Fibroblast of skin of scalp (primary cell): Measurements from ENCODE around the gene KLKB1. TPM values are rescaled to one million over a fixed set of nuclear protein-coding genes. Genes with fewer than 3 reads are reported as not detected.

ENCODE experiments used
- DNase-seq: peaks from one replicate; pipeline ENCODE4 v3.0.0-alpha.2; 2013
- polyA plus RNA-seq, 2 experiments: library from polyadenylated mRNA; unstranded; fragments of 120-200 nt; gene quantifications; one replicate each; pipeline ENCODE4 v1.2.1, GENCODE V29; 2013; ENCODE audit not compliant: insufficient read length in 2 of 2

Gene KLKB1
- polyA plus RNA-seq (2013, experiment 1 of 2; ENCODE audit: insufficient read length) = not detected
- 0.17 TPM for polyA plus RNA-seq (2013, experiment 2 of 2; ENCODE audit: insufficient read length)

DNA sequence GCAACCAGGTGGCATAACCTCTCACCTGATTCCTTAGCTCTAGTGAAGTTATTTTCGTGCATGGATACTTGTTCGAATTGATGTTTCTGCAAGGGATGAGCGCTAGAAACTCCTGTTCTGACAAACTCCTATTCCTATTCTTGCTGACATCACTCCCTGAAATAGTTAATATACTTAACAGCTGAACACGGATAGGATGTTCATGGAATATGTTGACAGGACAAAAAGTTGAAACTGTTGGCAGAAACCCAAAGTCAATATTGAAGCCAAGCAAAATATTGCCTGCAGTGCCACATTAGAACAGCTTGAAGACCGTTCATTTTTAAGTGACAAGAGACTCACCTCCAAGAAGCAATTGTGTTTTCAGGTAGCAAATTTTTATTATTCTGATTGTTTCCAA lies at the start of gene KLKB1:
KLKB1 (plus strand) TSS at position 287 of the 400 bp plus-strand sequence. CDS start 689 bp downstream, outside the sequence.
- peak; percentile 16 for DNase-seq

DNA sequence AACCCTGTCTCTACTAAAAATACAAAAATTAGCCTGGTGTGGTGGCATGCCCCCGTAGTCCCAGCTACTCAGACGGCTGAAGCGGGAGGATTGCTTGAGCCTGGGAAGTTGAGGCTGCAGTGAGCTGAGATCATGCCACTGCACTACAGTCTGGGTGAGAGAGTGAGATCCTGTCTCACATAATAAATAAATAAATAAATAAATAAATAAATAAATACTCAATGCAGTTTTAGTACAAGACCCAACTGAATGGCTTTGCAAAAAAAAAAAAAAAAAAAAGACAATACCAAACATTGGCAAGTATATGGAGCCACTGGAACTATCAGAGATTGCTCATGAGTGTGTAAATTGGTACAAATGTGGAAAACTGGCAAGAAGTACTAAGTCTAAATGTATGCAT lies 39.2 kb upstream of the KLKB1 start:
- no peak for DNase-seq

DNA sequence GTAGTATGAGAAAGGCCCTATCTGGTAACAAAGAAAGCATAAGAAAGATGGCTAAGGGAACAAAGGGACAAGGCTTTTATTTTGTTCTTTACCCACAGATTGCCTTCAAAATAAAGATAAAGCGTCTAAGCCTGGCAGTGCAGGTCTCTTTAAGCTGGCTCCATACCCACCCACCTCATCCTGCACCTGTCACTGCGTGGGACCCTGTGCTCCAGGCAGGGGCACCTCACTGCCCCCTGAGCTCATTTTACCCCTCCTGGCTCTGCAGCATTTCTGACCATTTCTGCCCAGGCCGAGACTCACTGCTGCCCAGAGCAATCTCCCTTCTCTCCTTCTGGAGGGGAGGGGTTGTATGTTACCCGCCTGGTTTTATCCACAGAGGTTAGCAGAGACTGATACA lies 37.7 kb upstream of the KLKB1 start:
- no peak for DNase-seq

DNA sequence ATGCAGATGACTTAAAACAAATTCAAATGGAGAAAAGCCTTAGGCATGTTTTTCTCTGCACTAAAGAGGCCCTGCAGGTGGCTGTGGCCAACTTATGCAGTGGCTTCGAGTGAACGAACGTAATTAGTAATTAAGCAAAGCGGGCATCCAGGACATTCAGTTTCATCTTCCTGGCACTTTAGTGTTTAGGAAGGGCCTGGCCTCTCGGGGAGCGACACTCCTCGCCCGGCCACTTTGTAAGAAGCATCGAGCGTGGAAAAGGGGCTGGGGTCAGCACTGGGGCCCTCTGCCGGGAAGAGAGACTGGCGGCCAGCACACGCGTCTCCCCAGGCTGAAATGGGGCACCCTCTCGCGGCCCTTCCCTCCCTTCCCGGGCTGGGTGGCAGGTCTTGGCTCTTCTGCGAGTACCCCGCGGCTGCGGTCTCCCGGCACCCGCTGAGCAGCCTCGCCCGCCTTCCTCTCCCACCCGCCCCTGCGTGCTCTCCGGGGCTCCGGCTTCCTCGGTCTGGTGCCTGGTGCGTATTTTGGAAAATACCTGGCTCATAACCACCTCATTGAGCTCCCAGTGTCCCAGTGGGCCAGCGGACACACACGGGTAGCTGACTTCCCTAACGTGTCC lies 36.6 kb upstream of the KLKB1 start:
- no peak for DNase-seq

DNA sequence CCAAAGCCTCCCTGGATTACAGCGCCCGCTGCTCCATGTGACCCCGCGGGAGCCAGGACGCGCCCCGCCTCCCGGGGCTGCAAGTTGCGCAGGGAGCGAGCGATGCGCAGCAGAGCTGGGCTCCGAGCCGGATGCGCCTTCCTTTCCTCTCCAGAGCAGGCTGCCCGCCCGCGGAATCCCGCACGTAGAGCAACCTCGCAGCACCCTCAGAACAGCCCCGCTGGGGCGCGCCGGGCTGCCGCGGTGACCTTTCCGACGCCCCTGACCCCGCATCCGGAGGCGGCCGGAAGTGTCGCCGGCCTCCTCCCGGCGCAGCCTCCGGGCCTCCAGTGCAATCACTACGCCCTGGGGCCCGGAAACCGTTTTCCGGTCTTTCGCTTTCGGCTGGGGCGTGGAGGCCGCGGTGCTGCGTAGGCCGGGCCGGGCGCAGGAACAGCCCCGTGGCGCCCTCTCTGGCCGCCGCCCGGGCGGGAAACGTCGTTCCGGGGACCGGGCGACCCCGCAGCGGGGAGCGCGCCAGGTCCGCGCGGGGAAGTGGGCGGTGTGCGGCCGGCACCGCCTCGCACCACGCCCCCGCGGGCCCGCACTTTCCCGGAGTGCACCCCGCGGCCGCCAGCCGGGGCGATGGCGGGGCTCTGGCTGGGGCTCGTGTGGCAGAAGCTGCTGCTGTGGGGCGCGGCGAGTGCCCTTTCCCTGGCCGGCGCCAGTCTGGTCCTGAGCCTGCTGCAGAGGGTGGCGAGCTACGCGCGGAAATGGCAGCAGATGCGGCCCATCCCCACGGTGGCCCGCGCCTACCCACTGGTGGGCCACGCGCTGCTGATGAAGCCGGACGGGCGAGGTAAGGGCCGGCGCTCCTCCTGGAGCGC lies 35.9 kb upstream of the KLKB1 start, which contains the start of gene CYP4V2:
CYP4V2 (plus strand) TSS at position 368 of the 866 bp plus-strand sequence; CDS start at position 625, 257 bp downstream.
- peak; percentile 82 for DNase-seq

DNA sequence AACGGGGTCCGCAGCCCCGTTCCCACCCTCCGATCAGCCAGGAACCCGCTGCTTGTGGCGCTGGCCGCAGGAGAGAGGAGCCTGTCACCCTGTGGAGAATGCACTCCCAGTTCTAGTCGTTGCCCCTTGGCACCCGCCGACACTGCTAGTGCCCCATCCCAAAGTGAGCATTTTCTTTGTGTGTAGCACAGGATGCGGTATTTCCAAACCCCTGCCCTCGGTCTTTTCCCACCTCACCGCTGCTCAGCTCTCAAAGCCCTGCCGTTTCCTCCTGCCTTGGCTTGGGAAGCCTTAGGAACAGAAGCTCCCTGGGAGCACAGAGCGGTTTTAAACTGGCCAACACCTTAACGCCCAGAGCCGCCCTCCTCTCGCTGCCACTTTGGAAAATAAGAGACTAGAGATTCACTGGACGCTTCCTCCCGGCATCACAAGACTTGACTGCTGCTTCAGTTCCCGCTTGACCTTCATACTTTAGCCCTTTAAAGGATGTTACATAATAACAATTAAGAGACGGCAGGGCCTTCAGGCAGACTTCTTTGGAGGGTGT lies 35.2 kb upstream of the KLKB1 start:
- peak; percentile 36 for DNase-seq

DNA sequence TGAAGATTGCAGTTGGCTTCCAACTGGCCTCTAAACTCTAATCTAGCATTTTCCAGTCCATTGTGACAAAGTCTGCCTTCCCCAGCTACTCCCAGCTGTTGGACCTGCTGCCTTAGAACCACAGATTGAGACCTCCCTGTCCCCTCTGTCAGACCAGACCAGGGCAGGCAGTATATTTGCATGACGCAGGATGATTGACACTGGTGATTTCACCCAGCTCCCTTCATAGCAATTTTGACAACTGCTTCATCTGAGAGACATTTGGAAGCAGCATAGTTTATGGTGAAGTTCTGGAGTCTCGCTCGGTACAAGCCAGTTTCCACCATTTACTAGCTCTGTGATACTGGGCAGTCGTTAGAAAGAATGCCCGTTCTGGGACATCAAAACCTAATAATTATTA lies 33.5 kb upstream of the KLKB1 start:
- DNase-seq = no peak

DNA sequence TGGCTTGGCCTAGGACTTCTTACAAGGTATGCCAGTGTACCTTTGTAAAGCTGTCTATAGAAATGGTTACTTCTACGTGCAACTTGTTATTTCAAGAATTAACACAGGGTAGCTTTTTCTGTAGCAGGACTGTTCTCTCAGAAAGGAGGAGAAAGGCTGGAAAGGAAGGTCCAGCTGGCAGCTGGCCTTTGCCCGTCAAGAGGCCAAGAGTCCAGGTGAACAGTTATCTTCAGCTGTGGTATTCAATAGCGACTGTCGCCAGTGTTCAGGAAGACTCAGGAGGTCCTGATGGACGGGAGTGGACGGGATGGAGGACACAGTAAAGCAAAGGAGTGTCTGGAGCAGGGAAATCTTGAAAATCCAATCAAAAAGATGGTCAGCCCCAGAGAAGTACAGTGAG lies 31.2 kb upstream of the KLKB1 start:
- no peak for DNase-seq

DNA sequence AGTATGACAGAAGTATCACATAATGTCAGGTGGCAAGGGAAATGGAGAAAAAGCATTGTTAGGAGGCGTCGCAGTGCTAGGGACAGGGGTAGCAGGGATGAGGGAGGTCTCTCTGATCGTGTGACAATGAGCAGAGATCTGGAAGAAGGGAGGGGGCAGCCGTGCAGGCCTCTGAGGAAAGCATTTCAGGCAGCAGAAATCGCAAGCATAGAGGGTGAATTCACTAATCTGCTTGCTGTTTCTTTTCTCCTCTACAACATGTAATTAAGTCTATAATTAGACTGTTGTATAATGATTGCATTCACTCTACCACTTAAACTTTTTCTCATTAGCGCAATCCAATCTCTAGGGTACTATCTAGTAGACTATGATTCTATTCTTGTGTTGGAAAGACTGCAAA lies 26.8 kb upstream of the KLKB1 start:
- no peak for DNase-seq

DNA sequence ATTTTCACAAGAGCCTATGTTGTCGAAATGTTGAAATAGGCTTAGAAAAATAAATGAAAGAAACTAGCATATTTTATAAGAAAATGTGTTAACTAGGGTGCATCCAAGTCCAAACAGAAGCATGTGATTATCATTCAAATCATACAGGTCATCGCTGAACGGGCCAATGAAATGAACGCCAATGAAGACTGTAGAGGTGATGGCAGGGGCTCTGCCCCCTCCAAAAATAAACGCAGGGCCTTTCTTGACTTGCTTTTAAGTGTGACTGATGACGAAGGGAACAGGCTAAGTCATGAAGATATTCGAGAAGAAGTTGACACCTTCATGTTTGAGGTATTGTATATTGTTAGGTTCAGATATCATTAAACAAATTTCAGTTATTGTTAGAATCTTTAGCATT lies 26.3 kb upstream of the KLKB1 start:
- no peak for DNase-seq

DNA sequence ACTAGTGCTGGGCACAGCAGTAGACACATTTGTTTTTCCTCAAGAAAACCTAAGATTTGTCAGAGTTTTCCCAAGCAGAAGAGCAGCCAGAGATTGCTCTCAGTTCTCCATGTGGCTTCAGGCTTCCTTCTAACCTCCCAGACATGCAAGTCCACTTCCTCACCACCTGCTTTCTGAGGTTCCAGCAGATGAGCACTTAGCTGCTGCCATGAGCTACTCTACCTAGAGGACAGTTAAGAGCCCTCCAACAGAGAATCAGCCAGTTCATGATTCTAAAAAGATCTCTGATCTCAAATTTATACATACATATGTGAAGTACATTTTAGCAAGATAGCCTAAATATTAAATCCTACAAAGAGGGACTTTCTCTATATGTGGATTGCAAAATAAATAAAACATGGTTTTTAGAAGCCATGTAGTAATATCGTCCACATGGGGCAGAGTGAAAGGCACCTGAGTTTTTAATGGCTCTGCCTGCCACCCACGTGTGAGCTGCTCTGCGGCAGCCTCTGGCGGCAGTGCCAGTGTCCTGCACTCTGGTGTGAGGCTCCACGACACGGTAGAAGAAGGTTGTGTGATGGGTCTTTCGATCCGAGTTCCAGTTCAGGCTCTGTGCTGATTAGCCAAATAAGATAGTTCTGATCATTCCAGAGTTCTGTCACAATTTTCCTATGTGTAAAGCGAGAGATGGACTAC lies 25.6 kb upstream of the KLKB1 start:
- peak; percentile 14 for DNase-seq

DNA sequence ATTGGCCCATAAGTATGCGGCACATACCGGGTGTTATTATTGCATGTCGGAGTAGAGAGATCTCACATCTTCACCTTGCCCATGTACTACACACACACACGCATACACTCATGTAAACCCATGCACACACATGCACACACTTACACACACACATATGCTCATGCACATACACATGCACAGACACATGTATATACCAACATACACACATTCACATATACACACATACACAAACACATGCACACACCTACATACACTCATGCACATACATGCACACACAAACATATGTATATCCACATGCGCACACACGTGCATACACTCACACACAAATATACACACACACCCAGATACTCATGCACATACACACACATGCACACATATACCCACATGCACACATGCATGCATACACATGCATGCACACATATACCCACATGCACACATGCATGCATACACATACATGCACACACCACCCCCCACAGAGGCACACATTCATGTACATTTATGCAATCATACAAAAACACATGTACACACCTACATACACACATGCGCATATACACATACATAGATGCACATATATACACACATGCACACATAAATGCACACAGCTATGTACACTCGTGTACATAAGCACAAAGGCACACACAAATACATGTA lies 24.7 kb upstream of the KLKB1 start:
- DNase-seq = no peak

DNA sequence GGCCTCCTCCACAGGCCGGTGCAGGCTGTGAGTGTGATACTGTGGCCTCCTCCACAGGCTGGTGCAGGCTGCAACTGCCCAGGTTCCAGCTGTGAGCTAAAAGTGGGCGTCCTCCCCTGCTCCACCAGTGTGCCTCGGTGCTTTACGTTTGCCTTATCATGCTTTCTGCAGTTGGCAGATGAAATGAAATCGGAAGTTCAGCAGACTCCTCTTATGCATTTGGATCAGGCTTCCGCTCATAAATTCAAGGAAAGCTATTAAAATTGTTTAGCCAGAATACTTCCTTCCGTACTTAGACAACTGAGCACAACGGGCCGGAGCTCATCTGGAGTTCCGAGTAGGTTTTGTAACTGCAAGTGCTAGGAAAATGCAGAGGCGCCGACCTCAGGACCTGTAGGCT lies 23.9 kb upstream of the KLKB1 start:
- DNase-seq = no peak

DNA sequence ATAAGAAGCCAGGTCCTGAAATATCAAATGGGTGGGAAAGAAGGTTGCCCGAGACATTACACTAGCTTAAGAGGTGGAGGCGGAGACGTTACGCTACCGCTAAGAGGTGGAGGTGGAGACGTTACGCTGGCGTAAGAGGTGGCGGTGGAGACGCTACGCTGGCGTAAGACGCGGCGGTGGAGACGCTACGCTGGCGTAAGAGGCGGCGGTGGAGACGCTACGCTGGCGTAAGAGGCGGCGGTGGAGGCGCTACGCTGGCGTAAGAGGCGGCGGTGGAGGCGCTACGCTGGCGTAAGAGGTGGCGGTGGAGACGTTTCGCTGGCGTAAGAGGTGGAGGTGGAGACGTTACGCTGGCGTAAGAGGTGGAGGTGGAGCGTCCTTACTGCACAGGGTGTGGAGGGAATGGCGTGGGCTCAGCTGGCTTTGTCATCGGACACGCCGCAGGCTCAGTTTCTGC lies 23.2 kb upstream of the KLKB1 start:
- DNase-seq = peak; percentile 51

DNA sequence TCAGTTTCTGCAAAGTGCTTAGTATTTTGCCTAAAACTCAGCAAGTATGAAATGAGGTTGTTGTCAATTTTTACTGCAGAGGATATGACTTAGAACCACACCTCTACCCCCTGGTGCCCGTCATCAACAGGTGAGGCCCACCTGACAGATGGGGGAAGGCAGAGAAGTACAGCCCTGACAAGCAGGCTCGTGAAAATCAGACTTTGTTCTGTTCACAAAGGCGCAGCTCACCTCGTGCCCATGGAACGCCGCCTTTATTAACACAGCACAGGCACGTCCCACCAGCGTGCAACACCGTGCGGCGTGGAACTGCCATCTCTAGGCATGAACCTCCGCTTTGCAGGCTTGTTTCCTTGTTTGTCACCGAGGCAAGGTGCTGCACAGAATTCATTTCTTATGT lies 22.6 kb upstream of the KLKB1 start:
- DNase-seq = no peak

DNA sequence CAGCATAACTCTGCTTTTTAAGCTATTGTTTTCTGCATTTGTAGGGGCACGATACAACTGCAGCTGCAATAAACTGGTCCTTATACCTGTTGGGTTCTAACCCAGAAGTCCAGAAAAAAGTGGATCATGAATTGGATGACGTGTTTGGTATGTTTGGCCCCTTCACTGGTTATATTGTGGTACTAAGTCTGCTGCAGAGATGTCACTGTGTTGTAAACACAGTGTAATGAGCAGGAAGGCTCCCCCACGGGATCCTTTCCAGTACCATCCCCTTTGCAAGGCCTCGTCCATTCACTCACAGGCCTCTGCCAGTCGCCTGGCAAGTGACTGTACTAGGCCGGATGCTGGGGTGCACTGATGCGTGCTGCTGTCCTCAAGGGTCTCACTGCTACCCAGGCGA lies 22.2 kb upstream of the KLKB1 start:
- DNase-seq = no peak

DNA sequence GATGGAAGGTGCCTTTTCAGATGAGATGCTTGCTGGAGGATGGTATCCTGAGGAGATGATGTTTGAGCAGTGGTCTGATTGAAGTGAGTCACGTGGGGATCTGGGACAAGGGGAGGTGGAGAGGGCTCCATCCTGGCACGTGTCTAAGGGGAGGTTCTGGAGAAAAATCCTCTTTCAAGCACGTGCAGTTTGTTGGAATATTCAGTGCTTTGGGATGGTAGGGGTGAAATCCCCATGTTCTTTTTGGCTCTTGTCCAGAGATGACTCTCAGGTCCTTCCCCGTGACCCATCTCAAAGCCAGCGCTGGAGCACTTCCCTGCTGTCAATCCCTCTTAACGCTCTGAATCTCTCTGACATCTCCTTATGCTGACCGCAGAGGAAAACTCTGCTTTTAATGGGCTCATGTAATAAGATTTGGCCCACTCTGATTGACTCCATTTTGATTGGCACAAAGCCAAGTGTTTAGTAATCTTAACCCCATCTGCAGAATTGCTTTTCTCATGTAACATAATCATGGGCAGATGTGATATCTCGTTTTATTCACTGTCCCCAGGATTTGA lies 10.8 kb upstream of the KLKB1 start:
- DNase-seq = peak; percentile 11

DNA sequence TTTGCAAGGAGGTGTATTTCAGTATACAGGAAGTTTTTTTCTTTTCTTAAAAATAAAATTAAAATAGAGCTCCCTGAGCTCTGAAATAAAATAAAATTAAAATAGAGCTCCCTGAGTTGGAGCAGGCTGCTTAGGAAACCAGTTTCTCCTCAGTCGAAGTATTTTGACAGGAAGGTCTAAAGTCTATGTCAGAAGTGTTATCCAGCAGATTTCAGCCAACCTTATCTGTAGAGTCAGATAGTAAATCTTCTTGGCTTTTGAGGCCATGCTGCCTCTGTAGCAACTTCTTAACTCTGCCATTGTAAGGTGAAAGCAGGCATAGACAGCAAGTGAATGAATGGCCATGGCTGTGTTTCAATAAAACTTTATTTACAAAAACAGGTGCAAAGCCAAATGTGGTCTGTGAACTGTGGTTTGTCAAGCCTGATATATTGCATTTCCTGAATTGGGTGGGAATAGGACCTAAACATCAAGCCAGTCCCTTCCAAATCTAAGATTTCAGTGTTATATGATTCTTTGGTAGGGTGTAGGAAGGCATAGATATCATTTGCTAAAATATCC lies 9.5 kb upstream of the KLKB1 start:
- DNase-seq = no peak

DNA sequence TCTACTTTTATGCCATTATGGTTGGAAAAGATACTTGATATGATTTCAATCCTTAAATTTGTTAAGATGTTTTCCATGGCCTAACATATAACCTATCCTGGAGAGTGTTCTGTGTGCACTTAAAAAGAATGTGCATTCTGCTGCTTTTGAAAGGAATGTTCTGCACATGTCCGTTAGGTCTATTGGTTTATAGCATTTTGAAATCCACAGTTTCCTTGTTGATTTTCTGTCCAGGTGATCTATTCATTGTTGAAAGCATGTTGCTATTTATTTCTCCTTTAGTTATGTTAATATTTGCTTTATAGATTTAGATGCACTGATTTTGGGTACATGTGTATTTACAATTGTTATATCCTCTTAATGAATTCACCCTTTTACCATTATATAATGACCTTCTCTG lies 5.7 kb upstream of the KLKB1 start:
- no peak for DNase-seq

DNA sequence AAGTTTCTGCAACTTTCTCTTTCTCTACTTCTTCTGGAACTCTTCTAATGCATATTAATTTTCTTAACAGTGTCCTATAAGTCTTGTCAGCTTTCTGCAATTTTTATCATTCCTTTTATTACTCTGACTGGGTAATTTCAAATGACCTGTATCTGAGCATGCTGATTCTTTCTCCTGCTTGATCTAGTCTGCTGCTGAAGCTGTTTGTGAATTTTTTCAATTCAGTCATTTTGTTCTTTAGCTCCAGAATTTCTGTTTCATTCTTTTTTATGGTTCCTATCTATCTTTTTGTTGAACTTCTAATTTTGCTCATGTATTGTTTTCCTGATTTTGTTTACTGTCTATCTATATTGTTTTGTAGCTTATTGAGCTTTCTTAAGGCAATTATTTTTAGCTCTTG lies 1.5 kb upstream of the KLKB1 start:
- DNase-seq = no peak

DNA sequence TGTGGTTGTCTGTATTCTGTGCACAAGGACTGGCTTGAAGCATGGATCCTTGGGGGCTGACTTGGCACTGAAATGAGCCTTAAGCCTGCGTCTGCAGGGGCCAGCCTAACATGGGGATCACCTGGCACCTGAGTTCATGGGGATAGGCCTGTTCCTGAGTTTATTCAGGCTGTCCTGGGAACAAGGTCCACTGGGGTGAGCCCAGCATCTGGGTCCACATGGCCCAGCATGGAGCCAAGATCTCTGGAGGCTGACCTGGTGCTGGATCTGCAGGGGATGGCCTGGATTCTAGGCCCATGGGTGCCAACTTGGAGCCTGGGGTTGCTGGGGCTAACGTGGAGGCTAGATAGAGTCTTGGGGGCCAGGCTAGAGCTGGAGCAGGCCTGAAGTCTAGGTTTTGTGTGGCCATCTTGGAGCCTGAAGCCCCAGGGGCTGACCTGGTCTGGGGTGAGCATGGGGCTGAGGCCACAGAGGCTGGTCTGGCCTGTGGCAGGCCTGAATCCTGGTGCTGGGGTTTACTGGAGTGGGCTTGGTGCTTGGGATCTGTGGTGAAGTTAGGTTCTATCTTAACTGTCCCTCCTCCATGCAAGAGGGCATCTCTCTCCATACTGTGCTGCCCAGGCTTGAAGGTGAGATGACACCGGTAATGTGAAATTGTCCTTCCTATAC lies 652 bp upstream of the KLKB1 start:
- no peak for DNase-seq
